Measurements from ENCODE around the gene PLBD2. TPM values are rescaled to one million over a fixed set of nuclear protein-coding genes. Genes with fewer than 3 reads are reported as not detected.

Gene PLBD2
- total and polyA plus RNA-seq, 9 of the 15 experiments (the other 6 are each of a cell fraction or from before 2014, with no cell fraction given) = 2.4 to 37.4 (median 6.0) TPM

GRCh38 chr12:113358381-113359132 lies at the start of gene PLBD2 (continued):
- no peak for TF ChIP-seq SREBF1 (IDR thresholded peaks at IDR 0.05; ENCODE audit: borderline replicate concordance, low read depth, low read length)
- no peak for TF ChIP-seq SETDB1 (IDR thresholded peaks at IDR 0.05; ENCODE audit: low read length)
- no peak for TF ChIP-seq NR2C1 (IDR thresholded peaks at IDR 0.05)
- no peak for TF ChIP-seq NR2C1 (tag; IDR thresholded peaks at IDR 0.05)
- no peak for TF ChIP-seq KHSRP (IDR thresholded peaks at IDR 0.05)
- peak; percentile 43; the same call in 1 of the 2 replicates for TF ChIP-seq MYC (IDR thresholded peaks at IDR 0.05; ENCODE audit: low read depth, low read length)
- no peak for TF ChIP-seq MYC (CRISPR knock-in tag; IDR thresholded peaks at IDR 0.05; ENCODE audit: borderline replicate concordance, low read depth)
- TF ChIP-seq ZNF444 (CRISPR knock-in tag; IDR thresholded peaks at IDR 0.05) = no peak
- TF ChIP-seq DEAF1 (CRISPR knock-in tag; IDR thresholded peaks at IDR 0.05) = no peak
- TF ChIP-seq ZNF583 (CRISPR knock-in tag; IDR thresholded peaks at IDR 0.05) = no peak
- no peak for TF ChIP-seq MCM3 (IDR thresholded peaks at IDR 0.05)
- no peak for TF ChIP-seq RBM15 (IDR thresholded peaks at IDR 0.05; ENCODE audit: insufficient read depth, low read length)
- no peak for TF ChIP-seq E2F5 (CRISPR knock-in tag; IDR thresholded peaks at IDR 0.05)
- peak; percentile 8; the same call in 1 of the 2 replicates for TF ChIP-seq JUND (IDR thresholded peaks at IDR 0.05; ENCODE audit: borderline replicate concordance, low read depth, low read length)
- no peak for TF ChIP-seq JUND (tag; IDR thresholded peaks at IDR 0.05; ENCODE audit: borderline replicate concordance, low read depth, low read length)
- TF ChIP-seq TAF7 (tag; IDR thresholded peaks at IDR 0.05) = no peak
- TF ChIP-seq RUNX1 (IDR thresholded peaks at IDR 0.05; ENCODE audit: low read depth) = no peak
- TF ChIP-seq ZSCAN32 (CRISPR knock-in tag; IDR thresholded peaks at IDR 0.05) = no peak
- TF ChIP-seq ARID2 (IDR thresholded peaks at IDR 0.05) = no peak
- no peak for TF ChIP-seq MEIS2 (IDR thresholded peaks at IDR 0.05; ENCODE audit: partially characterized antibody)
- no peak for TF ChIP-seq PPARD (CRISPR knock-in tag; IDR thresholded peaks at IDR 0.05)
- TF ChIP-seq PHB2 (IDR thresholded peaks at IDR 0.05; ENCODE audit: low read depth) = no peak
- TF ChIP-seq JUNB (CRISPR knock-in tag; conservative IDR thresholded peaks at IDR 0.05) = no peak
- TF ChIP-seq NCOA6 (IDR thresholded peaks at IDR 0.05) = no peak
- no peak; the same call in 1 of the 2 replicates for TF ChIP-seq KAT7 (CRISPR knock-in tag; IDR thresholded peaks at IDR 0.05; ENCODE audit: borderline replicate concordance)
- TF ChIP-seq MNT (conservative IDR thresholded peaks at IDR 0.05) = peak; percentile 37 to 71; a peak in 3 of 4 replicates

Data from K562 (cell line).